ENCODE measurements around the gene ODAD2.
"Not testable (repeated sequence)": the region's sequence is repeated elsewhere in the genome, so short reads cannot be mapped to it uniquely, and the experiment has no call there.

Gene ODAD2

GRCh38 chr10:27899485-27899884, 99.4 kb downstream of the ODAD2 start:
- H3K27me3 ChIP-seq (ENCODE audit: low read depth, low read length); H3K27ac ChIP-seq (ENCODE audit: low read length); H3K4me1 ChIP-seq (ENCODE audit: control insufficient read depth in 1 of 2, insufficient read depth in 2 of 2, low read length in 2 of 2); H3K36me3 ChIP-seq (ENCODE audit: control insufficient read depth in 1 of 2, insufficient read depth in 2 of 2, low read length in 2 of 2); H3K4me3 ChIP-seq (ENCODE audit: low read depth in 1 of 2, low read length in 2 of 2); H3K9me3 ChIP-seq (ENCODE audit: control insufficient read depth in 1 of 2, low read length in 2 of 2): not testable (repeated sequence)

DNA sequence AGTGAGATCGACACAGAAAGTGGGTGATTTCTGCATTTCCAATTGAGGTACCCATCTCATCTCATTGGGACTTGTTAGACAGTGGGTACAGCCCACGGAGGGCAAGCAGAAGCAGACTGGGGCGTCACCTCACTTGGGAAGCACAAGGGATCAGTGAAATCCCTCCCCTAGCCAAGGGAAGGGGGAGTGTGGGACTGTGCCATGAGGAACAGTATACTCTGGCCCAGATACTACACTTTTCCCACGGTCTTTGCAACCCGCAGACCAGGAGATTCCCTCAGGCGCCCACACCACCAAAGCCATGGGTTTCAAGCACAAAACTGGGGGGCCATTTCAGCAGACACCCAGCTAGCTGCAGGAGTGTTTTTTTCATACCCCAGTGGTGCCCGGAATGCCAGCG, 99.8 kb downstream of the ODAD2 start:
- no peaks in the 10 kb centered on the region for H3K9me3 ChIP-seq (ENCODE audit: control insufficient read depth in 1 of 2, low read length in 2 of 2)
- no peaks in the 10 kb centered on the region for H3K36me3 ChIP-seq (ENCODE audit: control insufficient read depth in 1 of 2, insufficient read depth in 2 of 2, low read length in 2 of 2)
- no peaks in the 10 kb centered on the region for H3K27me3 ChIP-seq (ENCODE audit: low read depth, low read length)
- H3K4me3 ChIP-seq (ENCODE audit: low read depth in 1 of 2, low read length in 2 of 2), result no peak overlapping the region
- no peak overlapping the region for H3K27ac ChIP-seq (ENCODE audit: low read length)
- H3K4me1 ChIP-seq (ENCODE audit: control insufficient read depth in 1 of 2, insufficient read depth in 2 of 2, low read length in 2 of 2), result no peaks in the 10 kb centered on the region

- Histone ChIP-seq H3K27ac (ENCODE audit: low read length) (no peak overlapping the region), H3K9me3 (ENCODE audit: control insufficient read depth in 1 of 2, low read length in 2 of 2) (no peaks in the 10 kb centered on the region), H3K36me3 (ENCODE audit: control insufficient read depth in 1 of 2, insufficient read depth in 2 of 2, low read length in 2 of 2) (no peaks in the 10 kb centered on the region), H3K4me3 (ENCODE audit: low read depth in 1 of 2, low read length in 2 of 2) (no peak overlapping the region), H3K27me3 (ENCODE audit: low read depth, low read length) (no peaks in the 10 kb centered on the region), H3K4me1 (ENCODE audit: control insufficient read depth in 1 of 2, insufficient read depth in 2 of 2, low read length in 2 of 2) (no peaks in the 10 kb centered on the region)
Measured at GRCh38 chr10:27893358-27893954, 105.4 kb downstream of the ODAD2 start.

DNA sequence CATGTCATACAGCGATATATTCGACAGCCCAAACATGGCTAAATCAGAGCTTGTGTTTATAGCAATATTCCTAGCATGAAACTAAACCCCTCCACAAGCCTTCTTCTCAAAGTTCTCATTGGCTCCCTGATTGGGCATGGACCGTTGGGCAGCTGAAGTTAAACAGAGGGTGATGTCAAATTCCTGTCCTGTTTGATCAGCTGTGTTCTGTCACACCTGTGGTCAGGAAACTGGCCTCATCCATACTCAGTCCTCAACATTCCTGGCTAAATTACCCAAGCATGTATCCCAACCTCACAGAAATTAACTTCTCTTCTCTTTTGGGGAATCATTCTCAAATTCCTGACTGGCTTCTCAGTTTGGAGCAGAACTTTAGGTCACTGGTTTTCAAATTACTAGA, 107.9 kb downstream of the ODAD2 start:
- Histone ChIP-seq H3K9me3 (ENCODE audit: control insufficient read depth in 1 of 2, low read length in 2 of 2) (no peaks in the 10 kb centered on the region), H3K27ac (ENCODE audit: low read length) (no peak overlapping the region), H3K27me3 (ENCODE audit: low read depth, low read length) (no peaks in the 10 kb centered on the region), H3K4me3 (ENCODE audit: low read depth in 1 of 2, low read length in 2 of 2) (no peak overlapping the region), H3K4me1 (ENCODE audit: control insufficient read depth in 1 of 2, insufficient read depth in 2 of 2, low read length in 2 of 2) (no peaks in the 10 kb centered on the region), H3K36me3 (ENCODE audit: control insufficient read depth in 1 of 2, insufficient read depth in 2 of 2, low read length in 2 of 2) (no peaks in the 10 kb centered on the region)

- H3K36me3 ChIP-seq (ENCODE audit: control insufficient read depth in 1 of 2, insufficient read depth in 2 of 2, low read length in 2 of 2), result no peaks in the 10 kb centered on the region
- no peaks in the 10 kb centered on the region for H3K9me3 ChIP-seq (ENCODE audit: control insufficient read depth in 1 of 2, low read length in 2 of 2)
- H3K4me1 ChIP-seq (ENCODE audit: control insufficient read depth in 1 of 2, insufficient read depth in 2 of 2, low read length in 2 of 2), result no peaks in the 10 kb centered on the region
- H3K4me3 ChIP-seq (ENCODE audit: low read depth in 1 of 2, low read length in 2 of 2), result no peak overlapping the region
- H3K27ac ChIP-seq (ENCODE audit: low read length), result no peak overlapping the region
- H3K27me3 ChIP-seq (ENCODE audit: low read depth, low read length), result no peaks in the 10 kb centered on the region
Measured at GRCh38 chr10:27889518-27889917, 109.4 kb downstream of the ODAD2 start.

DNA sequence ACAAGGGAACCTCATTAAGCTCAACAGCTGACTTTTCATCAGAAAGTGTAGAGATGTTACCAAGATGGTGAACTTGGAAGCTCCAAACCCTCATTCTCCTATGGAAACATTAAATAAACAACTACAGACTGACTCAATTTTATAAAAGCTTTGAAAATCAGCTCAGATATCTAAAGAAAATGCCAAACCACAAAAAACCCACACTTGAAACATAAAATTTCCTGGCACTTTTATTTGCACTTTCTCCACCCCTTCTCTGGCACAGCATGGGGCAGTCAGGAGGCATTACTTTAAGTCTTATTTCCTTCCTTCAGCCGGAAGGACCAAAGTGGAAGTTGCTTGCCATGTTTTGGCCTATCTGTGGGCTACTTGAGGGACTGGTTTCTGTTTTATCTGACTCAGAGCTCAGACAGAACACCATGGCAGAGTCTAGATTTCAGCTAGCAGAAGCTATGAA, 114.7 kb downstream of the ODAD2 start:
- Histone ChIP-seq H3K9me3 (ENCODE audit: control insufficient read depth in 1 of 2, low read length in 2 of 2) (no peaks in the 10 kb centered on the region), H3K27me3 (ENCODE audit: low read depth, low read length) (no peaks in the 10 kb centered on the region), H3K27ac (ENCODE audit: low read length) (no peak overlapping the region)

DNA sequence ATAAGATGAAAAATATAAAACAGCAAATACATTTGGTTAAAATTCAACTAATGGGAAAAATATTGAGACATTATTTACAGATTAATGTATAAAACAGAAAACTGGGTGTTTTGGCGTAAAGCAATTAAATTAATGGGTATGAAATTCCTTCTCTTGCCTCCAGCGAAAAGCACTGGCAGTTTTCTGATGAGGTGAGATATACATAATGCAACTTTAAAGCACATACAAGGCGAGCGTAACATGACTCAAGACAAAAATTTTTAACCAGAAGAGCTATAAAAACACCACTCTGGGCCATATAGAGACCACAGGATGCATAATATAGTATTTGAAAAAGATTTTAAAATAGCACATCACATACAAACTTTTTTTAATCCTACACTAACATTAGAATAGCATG, 120.6 kb downstream of the ODAD2 start:
- Histone ChIP-seq H3K27me3 (ENCODE audit: low read depth, low read length) (no peaks in the 10 kb centered on the region), H3K4me1 (ENCODE audit: control insufficient read depth in 1 of 2, insufficient read depth in 2 of 2, low read length in 2 of 2) (no peaks in the 10 kb centered on the region), H3K4me3 (ENCODE audit: low read depth in 1 of 2, low read length in 2 of 2) (no peak overlapping the region), H3K27ac (ENCODE audit: low read length) (no peak overlapping the region), H3K36me3 (ENCODE audit: control insufficient read depth in 1 of 2, insufficient read depth in 2 of 2, low read length in 2 of 2) (no peaks in the 10 kb centered on the region), H3K9me3 (ENCODE audit: control insufficient read depth in 1 of 2, low read length in 2 of 2) (no peaks in the 10 kb centered on the region)

More for the DNA sequence above, 114.7 kb downstream of the ODAD2 start:
- H3K36me3 ChIP-seq (ENCODE audit: control insufficient read depth in 1 of 2, insufficient read depth in 2 of 2, low read length in 2 of 2), result no peaks in the 10 kb centered on the region
- H3K4me3 ChIP-seq (ENCODE audit: low read depth in 1 of 2, low read length in 2 of 2), result no peak overlapping the region
- no peaks in the 10 kb centered on the region for H3K4me1 ChIP-seq (ENCODE audit: control insufficient read depth in 1 of 2, insufficient read depth in 2 of 2, low read length in 2 of 2)

GRCh38 chr10:27865221-27865635, 133.7 kb downstream of the ODAD2 start:
- no peak overlapping the region for H3K4me3 ChIP-seq (ENCODE audit: low read depth in 1 of 2, low read length in 2 of 2)
- no peak overlapping the region for H3K27ac ChIP-seq (ENCODE audit: low read length)
- H3K27me3 ChIP-seq (ENCODE audit: low read depth, low read length), result no peaks in the 10 kb centered on the region
- H3K4me1 ChIP-seq (ENCODE audit: control insufficient read depth in 1 of 2, insufficient read depth in 2 of 2, low read length in 2 of 2), result no peaks in the 10 kb centered on the region
- H3K9me3 ChIP-seq (ENCODE audit: control insufficient read depth in 1 of 2, low read length in 2 of 2), result no peaks in the 10 kb centered on the region
- H3K36me3 ChIP-seq (ENCODE audit: control insufficient read depth in 1 of 2, insufficient read depth in 2 of 2, low read length in 2 of 2), result no peaks in the 10 kb centered on the region

DNA sequence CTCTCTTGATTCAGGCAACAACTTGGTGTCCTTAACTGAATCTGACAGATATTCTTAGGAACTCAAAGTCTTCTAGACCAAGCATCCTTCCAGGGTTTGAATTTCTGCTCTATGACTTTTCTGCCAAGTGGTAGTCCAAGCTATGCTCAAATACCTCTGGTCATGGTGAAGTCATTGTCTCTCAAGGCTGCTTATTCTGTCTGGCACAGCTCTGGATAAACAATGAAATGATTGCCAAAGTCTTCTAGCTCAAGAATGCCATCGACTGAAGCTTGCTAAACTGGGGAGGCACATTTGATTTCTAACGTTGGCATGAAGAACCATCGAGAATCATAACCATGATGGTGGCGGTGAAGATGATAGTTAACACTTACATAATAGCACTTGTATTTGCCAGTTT, 137.1 kb downstream of the ODAD2 start:
- Histone ChIP-seq H3K27me3 (ENCODE audit: low read depth, low read length) (no peaks in the 10 kb centered on the region), H3K4me3 (ENCODE audit: low read depth in 1 of 2, low read length in 2 of 2) (no peak overlapping the region), H3K4me1 (ENCODE audit: control insufficient read depth in 1 of 2, insufficient read depth in 2 of 2, low read length in 2 of 2) (no peaks in the 10 kb centered on the region), H3K27ac (ENCODE audit: low read length) (no peak overlapping the region), H3K9me3 (ENCODE audit: control insufficient read depth in 1 of 2, low read length in 2 of 2) (no peaks in the 10 kb centered on the region), H3K36me3 (ENCODE audit: control insufficient read depth in 1 of 2, insufficient read depth in 2 of 2, low read length in 2 of 2) (no peaks in the 10 kb centered on the region)

- H3K27ac ChIP-seq (ENCODE audit: low read length), result no peak overlapping the region
- no peaks in the 10 kb centered on the region for H3K4me1 ChIP-seq (ENCODE audit: control insufficient read depth in 1 of 2, insufficient read depth in 2 of 2, low read length in 2 of 2)
- H3K27me3 ChIP-seq (ENCODE audit: low read depth, low read length), result no peaks in the 10 kb centered on the region
- no peak overlapping the region for H3K4me3 ChIP-seq (ENCODE audit: low read depth in 1 of 2, low read length in 2 of 2)
- H3K9me3 ChIP-seq (ENCODE audit: control insufficient read depth in 1 of 2, low read length in 2 of 2), result no peaks in the 10 kb centered on the region
- H3K36me3 ChIP-seq (ENCODE audit: control insufficient read depth in 1 of 2, insufficient read depth in 2 of 2, low read length in 2 of 2), result no peaks in the 10 kb centered on the region
Measured at GRCh38 chr10:27857616-27858015, 141.3 kb downstream of the ODAD2 start.

- Histone ChIP-seq H3K4me1 (ENCODE audit: control insufficient read depth in 1 of 2, insufficient read depth in 2 of 2, low read length in 2 of 2) (no peaks in the 10 kb centered on the region), H3K27me3 (ENCODE audit: low read depth, low read length) (no peaks in the 10 kb centered on the region), H3K4me3 (ENCODE audit: low read depth in 1 of 2, low read length in 2 of 2) (no peak overlapping the region), H3K27ac (ENCODE audit: low read length) (no peak overlapping the region), H3K9me3 (ENCODE audit: control insufficient read depth in 1 of 2, low read length in 2 of 2) (peaks cover 0 to 3% of the 10 kb centered on the region in 2 donors), H3K36me3 (ENCODE audit: control insufficient read depth in 1 of 2, insufficient read depth in 2 of 2, low read length in 2 of 2) (no peaks in the 10 kb centered on the region)
Measured at GRCh38 chr10:27844223-27844622, 154.7 kb downstream of the ODAD2 start.

- H3K27me3 ChIP-seq (ENCODE audit: low read depth, low read length), result no peaks in the 10 kb centered on the region
- H3K9me3 ChIP-seq (ENCODE audit: control insufficient read depth in 1 of 2, low read length in 2 of 2), result no peaks in the 10 kb centered on the region
- no peak overlapping the region for H3K27ac ChIP-seq (ENCODE audit: low read length)
- no peaks in the 10 kb centered on the region for H3K36me3 ChIP-seq (ENCODE audit: control insufficient read depth in 1 of 2, insufficient read depth in 2 of 2, low read length in 2 of 2)
- no peaks in the 10 kb centered on the region for H3K4me1 ChIP-seq (ENCODE audit: control insufficient read depth in 1 of 2, insufficient read depth in 2 of 2, low read length in 2 of 2)
- H3K4me3 ChIP-seq (ENCODE audit: low read depth in 1 of 2, low read length in 2 of 2), result no peak overlapping the region
Measured at GRCh38 chr10:27838901-27839300, 160.0 kb downstream of the ODAD2 start.

Measured in muscle layer of duodenum (tissue), 2 donors.